Naive thymus-derived CD4-positive, alpha-beta T cell (primary cell): ENCODE measurements around the gene LGR4. TPM values are rescaled to one million over a fixed set of nuclear protein-coding genes. Genes with fewer than 3 reads are reported as not detected.
"Not testable (repeated sequence)": the region's sequence is repeated elsewhere in the genome, so short reads cannot be mapped to it uniquely, and the experiment has no call there.

ENCODE experiments used
- ATAC-seq: fragments of 150-1000 bp; cut with Tn5 transposase; 2 replicates; pipeline ENCODE4 v1.10.0; 2021; ENCODE audit warnings: mild to moderate bottlenecking, moderate library complexity
- CTCF ChIA-PET: fragments of 350-600 bp; sonication (Branson Sonifier 250); formaldehyde crosslinking; loops from one replicate; lab custom pipeline; 2021; ENCODE audit warnings: antibody characterized with exemption; lab: Charles Lee
- POLR2A ChIA-PET: fragments of 350-600 bp; sonication (Branson Sonifier 250); formaldehyde crosslinking; loops from one replicate; lab custom pipeline; 2021; ENCODE audit warnings: antibody characterized with exemption, inconsistent platforms; lab: Charles Lee
- DNase-seq, 9 donors: peaks; one replicate each; pipeline versions ENCODE4 v3.0.0 to v3.0.0-alpha.2; 2020 to 2022; ENCODE audit warnings: mixed read lengths in 1 of 9
- H3K27ac ChIP-seq: one replicate; pipeline ENCODE4 v1.7.0; 2013; ENCODE audit warnings: mild to moderate bottlenecking, low read depth, low read length, moderate library complexity
- H3K27me3 ChIP-seq, 2 donors: one replicate each; pipeline ENCODE4 v1.7.0; 2013; ENCODE audit warnings: low read length in 2 of 2, mild to moderate bottlenecking in 2 of 2, moderate library complexity in 2 of 2; ENCODE audit not compliant: control insufficient read depth in 2 of 2, insufficient read depth in 2 of 2
- H3K36me3 ChIP-seq, 3 experiments: 1 replicate in 2 of 3; 2 replicates in 1 of 3; pipeline ENCODE4 v1.7.0; 2013; ENCODE audit warnings: low read length in 3 of 3, mild to moderate bottlenecking in 3 of 3, moderate library complexity in 1 of 3; ENCODE audit not compliant: insufficient read depth in 3 of 3, control insufficient read depth in 2 of 3
- H3K4me1 ChIP-seq, 2 donors: one replicate each; pipeline ENCODE4 v1.7.0; 2013; ENCODE audit warnings: low read length in 2 of 2, mild to moderate bottlenecking in 2 of 2, moderate library complexity in 1 of 2; ENCODE audit not compliant: control insufficient read depth in 2 of 2, insufficient read depth in 2 of 2
- H3K4me3 ChIP-seq: 2 replicates; pipeline ENCODE4 v1.7.0; 2013; ENCODE audit warnings: mild to moderate bottlenecking, low read length
- H3K9me3 ChIP-seq, 3 experiments: 1 replicate in 2 of 3; 2 replicates in 1 of 3; pipeline ENCODE4 v1.7.0; 2013; ENCODE audit warnings: low read length in 3 of 3; ENCODE audit not compliant: control insufficient read depth in 2 of 3
- H3K27ac Mint-ChIP-seq, 9 donors: one replicate each; pipeline ENCODE4 v1.8.0; 2020 to 2022; ENCODE audit warnings: mixed read lengths in 9 of 9, mild to moderate bottlenecking in 8 of 9, moderate library complexity in 5 of 9, inconsistent platforms in 2 of 9
- H3K27me3 Mint-ChIP-seq, 5 donors: one replicate each; pipeline ENCODE4 v1.8.0; 2021 to 2022; ENCODE audit warnings: mixed read lengths in 5 of 5, mild to moderate bottlenecking in 1 of 5
- H3K36me3 Mint-ChIP-seq, 5 donors: one replicate each; pipeline ENCODE4 v1.8.0; 2020 to 2022; ENCODE audit warnings: mixed read lengths in 5 of 5, mild to moderate bottlenecking in 3 of 5, inconsistent platforms in 1 of 5
- H3K4me1 Mint-ChIP-seq, 7 donors: one replicate each; pipeline ENCODE4 v1.8.0; 2020 to 2022; ENCODE audit warnings: mixed read lengths in 7 of 7, mild to moderate bottlenecking in 3 of 7, inconsistent platforms in 1 of 7
- H3K4me3 Mint-ChIP-seq, 10 donors: one replicate each; pipeline ENCODE4 v1.8.0; 2020 to 2022; ENCODE audit warnings: mild to moderate bottlenecking in 10 of 10, mixed read lengths in 10 of 10, moderate library complexity in 6 of 10, inconsistent platforms in 2 of 10
- H3K9me3 Mint-ChIP-seq, 11 donors: one replicate each; pipeline ENCODE4 v1.8.0; 2020 to 2022; ENCODE audit warnings: mixed read lengths in 11 of 11, mild to moderate bottlenecking in 4 of 11, inconsistent platforms in 1 of 11, moderate library complexity in 1 of 11
- intact Hi-C, 2 donors: fragments of 100-400 bp; cut with micrococcal nuclease; formaldehyde crosslinking; loops; one replicate each; pipeline ENCODE4 v1.15.1; 2023
- polyA plus RNA-seq, 2 donors: library from polyadenylated mRNA; unstranded; fragments of 300-500 nt; fragmentation: Illumina TruSeq; gene quantifications; one replicate each; pipeline ENCODE4 v1.2.3, GENCODE V29; 2021
- total RNA-seq, 6 experiments: library from RNA in 5 of 6; stranded (reverse) in 5 of 6; gene quantifications; 1 replicate in 5 of 6; 2 replicates in 1 of 6; pipeline ENCODE4 v1.2.3 and lab custom pipeline; 2021 to 2026

Gene LGR4
- total and polyA plus RNA-seq, 7 experiments from 2014 or later = 0.05 to 1.5 (median 0.49) TPM

- H3K27me3 Mint-ChIP-seq, H3K4me1 Mint-ChIP-seq, intact Hi-C loops, H3K27me3 ChIP-seq, H3K27ac Mint-ChIP-seq, H3K4me3 Mint-ChIP-seq, H3K4me3 ChIP-seq, H3K4me1 ChIP-seq, H3K36me3 Mint-ChIP-seq, POLR2A ChIA-PET, DNase-seq, H3K9me3 ChIP-seq, ATAC-seq, H3K36me3 ChIP-seq, H3K27ac ChIP-seq, CTCF ChIA-PET, H3K9me3 Mint-ChIP-seq: not testable (repeated sequence)
Measured at GRCh38 chr11:27448184-27448540, 24.4 kb downstream of the LGR4 start.

GRCh38 chr11:27447288-27448183 lies 25.1 kb downstream of the LGR4 start:
- Histone ChIP-seq H3K4me1 (no peaks in the 10 kb centered on the region), H3K27ac (no peak overlapping the region), H3K9me3 (no peaks in the 10 kb centered on the region), H3K4me3 (no peak overlapping the region), H3K27me3 (no peaks in the 10 kb centered on the region), H3K36me3 (no peaks in the 10 kb centered on the region)
- H3K4me1 Mint-ChIP-seq = no peaks in the 10 kb centered on the region
- ChIA-PET CTCF (no interaction called here), POLR2A (no interaction called here)
- no peaks in the 10 kb centered on the region for H3K36me3 Mint-ChIP-seq
- no peak for DNase-seq
- H3K27me3 Mint-ChIP-seq = peaks cover 0 to 7% (median 5%) of the 10 kb centered on the region in 5 donors
- H3K27ac Mint-ChIP-seq = no peak overlapping the region
- intact Hi-C loops = no loop called here
- ATAC-seq = no peak
- H3K9me3 Mint-ChIP-seq = no peaks in the 10 kb centered on the region
- H3K4me3 Mint-ChIP-seq = no peak overlapping the region

- no peaks in the 10 kb centered on the region for H3K36me3 ChIP-seq
- H3K4me3 ChIP-seq = no peak overlapping the region
- Mint-ChIP-seq H3K27ac (no peak overlapping the region), H3K4me3 (no peak overlapping the region), H3K9me3 (no peaks in the 10 kb centered on the region), H3K36me3 (peaks cover 0 to 3% (median 0%) of the 10 kb centered on the region in 5 donors), H3K4me1 (no peaks in the 10 kb centered on the region), H3K27me3 (peaks cover 0 to 15% (median 5%) of the 10 kb centered on the region in 5 donors)
- no peaks in the 10 kb centered on the region for H3K9me3 ChIP-seq
- no peak for DNase-seq
- no peaks in the 10 kb centered on the region for H3K27me3 ChIP-seq
- no peaks in the 10 kb centered on the region for H3K4me1 ChIP-seq
- ChIA-PET CTCF (no interaction called here), POLR2A (no interaction called here)
- intact Hi-C loops = no loop called here
- no peak for ATAC-seq
- no peak overlapping the region for H3K27ac ChIP-seq
Measured at GRCh38 chr11:27445625-27446024, 27.0 kb downstream of the LGR4 start.

- ChIA-PET CTCF (no interaction called here), POLR2A (no interaction called here)
- no peak overlapping the region for H3K27ac ChIP-seq
- Mint-ChIP-seq H3K36me3 (peaks cover 0 to 3% (median 0%) of the 10 kb centered on the region in 5 donors), H3K27me3 (peaks cover 0 to 15% (median 5%) of the 10 kb centered on the region in 5 donors), H3K27ac (no peak overlapping the region), H3K9me3 (no peaks in the 10 kb centered on the region), H3K4me1 (no peaks in the 10 kb centered on the region), H3K4me3 (no peak overlapping the region)
- no peak for DNase-seq
- H3K27me3 ChIP-seq = no peaks in the 10 kb centered on the region
- no peaks in the 10 kb centered on the region for H3K36me3 ChIP-seq
- H3K9me3 ChIP-seq = no peaks in the 10 kb centered on the region
- intact Hi-C loops = no loop called here
- H3K4me3 ChIP-seq = no peak overlapping the region
- no peaks in the 10 kb centered on the region for H3K4me1 ChIP-seq
- no peak for ATAC-seq
Measured at GRCh38 chr11:27444801-27445215, 27.8 kb downstream of the LGR4 start.

GRCh38 chr11:27443746-27444507 lies 28.7 kb downstream of the LGR4 start:
- POLR2A ChIA-PET = no interaction called here
- ATAC-seq = no peak
- no peak overlapping the region for H3K4me3 ChIP-seq

GRCh38 chr11:27443227-27443626 lies 29.4 kb downstream of the LGR4 start:
- no peak overlapping the region for H3K27ac ChIP-seq
- no peaks in the 10 kb centered on the region for H3K4me1 ChIP-seq
- no peaks in the 10 kb centered on the region for H3K9me3 ChIP-seq
- ChIA-PET POLR2A (no interaction called here), CTCF (interaction anchor here (0.7 kb wide), 1 partner anchor 47 kb away, joined by 3 read pairs; no protein-coding TSS in a partner anchor)
- no peak overlapping the region for H3K4me3 Mint-ChIP-seq
- DNase-seq (no peak), ATAC-seq (no peak)
- H3K27me3 Mint-ChIP-seq = peaks cover 0 to 15% (median 5%) of the 10 kb centered on the region in 5 donors
- intact Hi-C loops = no loop called here
- H3K9me3 Mint-ChIP-seq = peaks cover 0 to 1% (median 0%) of the 10 kb centered on the region in 11 donors
- no peak overlapping the region for H3K27ac Mint-ChIP-seq
- H3K36me3 Mint-ChIP-seq = peaks cover 0 to 3% (median 0%) of the 10 kb centered on the region in 5 donors
- no peak overlapping the region for H3K4me3 ChIP-seq
- no peaks in the 10 kb centered on the region for H3K36me3 ChIP-seq
- no peaks in the 10 kb centered on the region for H3K4me1 Mint-ChIP-seq
- no peaks in the 10 kb centered on the region for H3K27me3 ChIP-seq

More at GRCh38 chr11:27443746-27444507, 28.7 kb downstream of the LGR4 start:
- no peaks in the 10 kb centered on the region for H3K4me1 ChIP-seq
- no peaks in the 10 kb centered on the region for H3K27me3 ChIP-seq
- no peak overlapping the region for H3K27ac Mint-ChIP-seq
- no peak overlapping the region for H3K4me3 Mint-ChIP-seq
- no peaks in the 10 kb centered on the region for H3K9me3 ChIP-seq
- DNase-seq = no peak
- no peaks in the 10 kb centered on the region for H3K36me3 ChIP-seq
- H3K36me3 Mint-ChIP-seq = peaks cover 0 to 3% (median 0%) of the 10 kb centered on the region in 5 donors
- peaks cover 0 to 1% (median 0%) of the 10 kb centered on the region in 11 donors for H3K9me3 Mint-ChIP-seq
- intact Hi-C loops = no loop called here
- CTCF ChIA-PET = interaction anchor here (0.7 kb wide), 2 partner anchors 48 to 1719 kb away, joined by 3 read pairs; no protein-coding TSS in a partner anchor
- peaks cover 0 to 15% (median 5%) of the 10 kb centered on the region in 5 donors for H3K27me3 Mint-ChIP-seq
- no peaks in the 10 kb centered on the region for H3K4me1 Mint-ChIP-seq
- H3K27ac ChIP-seq = no peak overlapping the region
